Measurements from ENCODE around the gene HS3ST3B1.

Gene HS3ST3B1

DNA sequence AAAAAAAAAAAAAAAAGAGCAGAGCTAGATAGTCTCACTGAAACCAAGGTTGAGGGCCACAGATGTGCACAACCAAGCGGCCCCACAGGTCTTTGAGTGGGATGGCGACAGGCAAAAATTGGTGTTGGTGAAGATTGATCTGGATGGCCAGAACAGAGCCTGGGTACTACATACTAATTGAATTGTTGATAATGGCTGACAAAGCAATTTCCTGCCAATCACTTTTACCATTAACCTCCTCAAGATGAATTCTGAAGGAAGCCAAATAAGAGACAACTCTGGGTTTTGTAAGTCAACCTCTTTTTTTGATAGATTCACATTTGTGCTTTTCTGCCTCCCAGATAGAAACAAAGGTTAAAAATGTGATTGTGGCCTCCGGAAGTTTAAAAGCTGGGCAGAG, 19.4 kb upstream of the HS3ST3B1 start:
- TF ChIP-seq, protein P1, sequence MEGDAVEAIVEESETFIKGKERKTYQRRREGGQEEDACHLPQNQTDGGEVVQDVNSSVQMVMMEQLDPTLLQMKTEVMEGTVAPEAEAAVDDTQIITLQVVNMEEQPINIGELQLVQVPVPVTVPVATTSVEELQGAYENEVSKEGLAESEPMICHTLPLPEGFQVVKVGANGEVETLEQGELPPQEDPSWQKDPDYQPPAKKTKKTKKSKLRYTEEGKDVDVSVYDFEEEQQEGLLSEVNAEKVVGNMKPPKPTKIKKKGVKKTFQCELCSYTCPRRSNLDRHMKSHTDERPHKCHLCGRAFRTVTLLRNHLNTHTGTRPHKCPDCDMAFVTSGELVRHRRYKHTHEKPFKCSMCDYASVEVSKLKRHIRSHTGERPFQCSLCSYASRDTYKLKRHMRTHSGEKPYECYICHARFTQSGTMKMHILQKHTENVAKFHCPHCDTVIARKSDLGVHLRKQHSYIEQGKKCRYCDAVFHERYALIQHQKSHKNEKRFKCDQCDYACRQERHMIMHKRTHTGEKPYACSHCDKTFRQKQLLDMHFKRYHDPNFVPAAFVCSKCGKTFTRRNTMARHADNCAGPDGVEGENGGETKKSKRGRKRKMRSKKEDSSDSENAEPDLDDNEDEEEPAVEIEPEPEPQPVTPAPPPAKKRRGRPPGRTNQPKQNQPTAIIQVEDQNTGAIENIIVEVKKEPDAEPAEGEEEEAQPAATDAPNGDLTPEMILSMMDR (conservative IDR thresholded peaks at IDR 0.05; ENCODE audit: low read depth, low read length): no peak
- DNase-seq (ENCODE audit: low read depth): no peak
- H3K4me3 ChIP-seq (ENCODE audit: low read depth, low read length): no peak overlapping the region

DNA sequence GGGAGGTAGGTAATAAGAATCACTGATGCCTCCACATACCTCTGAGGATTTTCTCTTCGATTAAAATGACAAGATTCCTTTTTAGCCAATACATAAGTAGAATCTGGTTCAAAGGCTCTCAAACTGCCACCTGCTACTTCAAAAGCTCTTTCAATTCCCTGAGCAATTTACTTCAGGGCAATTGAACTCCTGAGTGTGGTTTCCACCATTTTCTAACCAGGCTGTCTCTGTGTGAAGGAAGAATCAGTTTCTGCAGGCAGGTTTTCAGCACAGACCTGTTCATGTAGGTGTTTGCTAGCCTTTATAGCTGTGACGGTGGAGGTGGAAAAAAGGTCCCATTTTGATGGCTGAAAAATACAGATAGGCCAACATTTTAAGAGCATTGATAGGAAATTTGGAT, 18.2 kb upstream of the HS3ST3B1 start:
- TF ChIP-seq, protein P1 (conservative IDR thresholded peaks at IDR 0.05; ENCODE audit: low read depth, low read length): no peak
- no peak for DNase-seq (ENCODE audit: low read depth)
- H3K4me3 ChIP-seq (ENCODE audit: low read depth, low read length): no peak overlapping the region

DNA sequence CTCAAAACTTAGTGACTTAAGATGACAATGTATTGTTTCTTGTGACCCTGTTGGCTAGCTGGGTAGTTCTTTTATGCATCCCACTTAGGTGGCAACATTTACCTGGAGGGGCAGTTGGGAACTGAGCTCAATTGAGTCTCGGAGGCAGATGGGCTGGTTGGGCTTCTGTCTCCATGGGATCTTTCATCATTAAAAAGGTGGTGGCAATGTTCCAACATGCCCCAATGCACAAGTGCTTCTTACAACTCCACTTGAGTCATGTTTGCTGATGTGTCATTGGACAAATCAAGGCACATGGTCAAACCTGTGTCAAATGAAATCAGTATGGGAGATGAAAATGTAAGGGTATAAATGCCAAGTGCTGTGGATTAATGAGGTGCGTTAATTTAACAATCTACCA, 11.7 kb upstream of the HS3ST3B1 start:
- TF ChIP-seq, protein P1 (conservative IDR thresholded peaks at IDR 0.05; ENCODE audit: low read depth, low read length): no peak
- no peak for DNase-seq (ENCODE audit: low read depth)
- no peak overlapping the region for H3K4me3 ChIP-seq (ENCODE audit: low read depth, low read length)

DNA sequence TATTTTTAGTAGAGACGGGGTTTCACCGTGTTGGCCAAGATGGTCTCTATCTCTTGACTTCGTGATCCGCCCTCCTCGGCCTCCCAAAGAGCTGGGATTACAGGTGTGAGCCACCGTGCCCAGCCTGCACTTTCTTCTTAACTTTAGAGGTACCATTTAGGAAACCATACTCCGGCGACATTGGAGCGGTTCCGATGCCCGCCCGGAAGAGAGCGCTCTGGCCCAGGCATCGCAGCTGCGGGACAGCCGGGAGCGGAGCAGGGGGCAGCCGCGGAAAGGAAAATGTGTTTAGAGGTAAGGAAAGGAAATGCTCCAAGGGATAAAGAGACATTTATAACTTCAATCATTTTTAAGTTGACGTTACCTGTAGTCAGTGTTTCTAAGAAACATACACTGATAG, 6.0 kb upstream of the HS3ST3B1 start:
- TF ChIP-seq, protein P1 (conservative IDR thresholded peaks at IDR 0.05; ENCODE audit: low read depth, low read length): peak; percentile 33
- DNase-seq (ENCODE audit: low read depth): no peak
- peak overlapping the region; percentile 14 for H3K4me3 ChIP-seq (ENCODE audit: low read depth, low read length)

DNA sequence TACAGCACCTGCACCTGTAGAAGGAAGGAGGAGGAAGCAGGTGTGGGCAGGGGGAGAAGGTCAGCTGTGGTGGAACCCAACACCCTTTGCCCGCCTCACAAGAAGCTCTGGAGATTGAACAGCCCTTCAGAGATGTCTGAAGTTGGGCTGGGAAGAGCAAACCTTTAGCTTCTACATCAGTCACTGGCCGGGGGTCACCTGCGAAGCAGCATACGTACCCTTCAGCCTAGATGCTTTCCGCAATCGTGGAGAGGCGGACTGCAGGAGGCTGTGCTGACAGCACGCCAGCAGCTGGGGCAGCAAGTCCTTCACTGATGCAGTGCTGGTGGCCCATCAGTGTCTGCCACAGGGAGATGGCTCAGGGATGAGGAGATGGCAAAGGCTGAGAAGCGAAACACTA, 5.2 kb upstream of the HS3ST3B1 start:
- H3K4me3 ChIP-seq (ENCODE audit: low read depth, low read length): no peak overlapping the region
- no peak for DNase-seq (ENCODE audit: low read depth)
- TF ChIP-seq, protein P1 (conservative IDR thresholded peaks at IDR 0.05; ENCODE audit: low read depth, low read length): no peak

DNA sequence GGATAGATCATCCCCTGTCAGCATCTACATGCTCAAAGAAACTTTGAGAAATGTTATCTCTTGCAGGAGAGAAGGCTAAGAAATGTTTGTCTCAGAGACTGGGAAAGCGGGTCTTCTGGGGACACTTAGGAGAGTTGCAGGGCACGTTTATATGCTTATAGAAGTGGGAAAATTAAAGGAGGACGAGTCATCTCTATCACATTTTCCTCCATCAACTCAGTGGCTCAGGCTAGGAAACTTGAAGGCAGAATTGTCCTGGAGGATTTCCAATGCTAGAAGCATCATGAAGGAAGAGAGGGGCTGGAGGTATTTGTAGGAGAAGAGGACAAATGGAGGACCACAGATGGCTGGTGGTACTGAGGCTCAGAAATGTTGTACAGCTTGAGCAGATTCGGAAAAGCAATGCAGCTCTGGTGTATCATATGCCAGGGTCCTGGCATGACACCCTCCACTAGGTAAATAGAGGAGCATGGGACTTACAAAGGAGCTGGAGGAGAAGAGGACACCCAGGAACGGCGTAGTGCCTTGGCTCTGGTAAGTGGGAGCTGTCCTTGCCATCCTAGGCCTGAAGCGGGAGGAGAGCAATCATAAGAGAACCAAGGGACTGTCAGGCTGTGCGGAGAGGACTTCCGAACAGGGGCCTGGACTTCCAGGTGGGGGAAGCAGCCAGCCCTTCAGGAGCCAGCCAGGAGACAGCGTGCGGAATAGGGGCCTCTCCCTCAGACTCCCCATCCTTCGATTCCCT, 4.5 kb upstream of the HS3ST3B1 start:
- TF ChIP-seq, protein P1 (conservative IDR thresholded peaks at IDR 0.05; ENCODE audit: low read depth, low read length): no peak
- no peak for DNase-seq (ENCODE audit: low read depth)
- H3K4me3 ChIP-seq (ENCODE audit: low read depth, low read length): no peak overlapping the region
